ENCODE measurements around the gene CEP104.

GRCh38 chr1:3817821-3818597 is 39.0 kb downstream of the CEP104 start:
- TF ChIP-seq POLR2AphosphoS5 (IDR thresholded peaks at IDR 0.05; ENCODE audit: low read depth), result no peak
- TF ChIP-seq CTCF (IDR thresholded peaks at IDR 0.05; ENCODE audit: insufficient read depth, low read length), result no peak
- TF ChIP-seq REST (IDR thresholded peaks at IDR 0.05; ENCODE audit: insufficient replicate concordance, low read depth), result no peak
- no peak for TF ChIP-seq GABPA (IDR thresholded peaks at IDR 0.05; ENCODE audit: low read depth)
- TF ChIP-seq SPI1 (IDR thresholded peaks at IDR 0.05; ENCODE audit: borderline replicate concordance, low read depth), result no peak

Measured in HL-60 (cell line).